HUDEP-2 (cell line): ENCODE measurements around the gene THAP9.
A peak's percentile ranks its signal among the peaks of the same experiment; 100 is the strongest.
"Not testable (repeated sequence)": the region's sequence is repeated elsewhere in the genome, so short reads cannot be mapped to it uniquely, and the experiment has no call there.

Source experiments
- DNase-seq, 76 experiments: peaks; one replicate each; lab custom pipeline; 2025; ENCODE audit not compliant: unreplicated experiment in 76 of 76; lab: John Stamatoyannopoulos, UW

THAP9 gene

GRCh38 chr4:82893942-82894341 is 6.6 kb upstream of the THAP9 start:
- DNase-seq = no peak

- DNase-seq = no peak
Observed at GRCh38 chr4:82896755-82897154, 3.8 kb upstream of the THAP9 start.

- peak in 8 of 76 experiments; percentile 1 to 26 (median 4) for DNase-seq
Observed at GRCh38 chr4:82898322-82899243, 2.0 kb upstream of the THAP9 start.

GRCh38 chr4:82899374-82900065 is 1.0 kb upstream of the THAP9 start:
- DNase-seq = no peak

- DNase-seq = peak in 21 of 76 experiments; percentile 5 to 65 (median 34)
Observed at GRCh38 chr4:82900066-82900410, 497 bp upstream of the THAP9 start.

- peak in 1 of 76 experiments; percentile 33 for DNase-seq
Observed at GRCh38 chr4:82901183-82901718, 716 bp downstream of the THAP9 start.

- DNase-seq = no peak
Observed at GRCh38 chr4:82903737-82904136, 3.2 kb downstream of the THAP9 start.

GRCh38 chr4:82905205-82905604 is 4.7 kb downstream of the THAP9 start:
- no peak for DNase-seq

- no peak for DNase-seq
Observed at GRCh38 chr4:82906469-82906868, 5.9 kb downstream of the THAP9 start.

GRCh38 chr4:82909326-82909725 is 8.8 kb downstream of the THAP9 start:
- DNase-seq = no peak

GRCh38 chr4:82913305-82913704 is 12.8 kb downstream of the THAP9 start:
- DNase-seq = no peak

- not testable (repeated sequence) for DNase-seq
Observed at GRCh38 chr4:82913968-82914367, 13.4 kb downstream of the THAP9 start.

GRCh38 chr4:82918091-82918490 is 17.6 kb downstream of the THAP9 start:
- no peak for DNase-seq

GRCh38 chr4:82919386-82919785 is 18.9 kb downstream of the THAP9 start:
- DNase-seq = no peak

- DNase-seq = no peak
Observed at GRCh38 chr4:82921795-82922194, 21.3 kb downstream of the THAP9 start.

- no peak for DNase-seq
Observed at GRCh38 chr4:82930848-82931755, 30.6 kb downstream of the THAP9 start.

GRCh38 chr4:82934441-82934840 is 33.9 kb downstream of the THAP9 start:
- DNase-seq = no peak

GRCh38 chr4:82939414-82939813 is 38.9 kb downstream of the THAP9 start:
- no peak for DNase-seq

- no peak for DNase-seq
Observed at GRCh38 chr4:82947498-82947897, 47.0 kb downstream of the THAP9 start.

- no peak for DNase-seq
Observed at GRCh38 chr4:82948647-82949204, 48.2 kb downstream of the THAP9 start.
